Transverse colon (tissue), 4 donors: ENCODE measurements around the gene MUL1. TPM values are rescaled to one million over a fixed set of nuclear protein-coding genes. Genes with fewer than 3 reads are reported as not detected.

Experiments
- DNase-seq: peaks from one replicate; pipeline ENCODE4 v3.0.0-alpha.2; 2019
- H3K27ac ChIP-seq, 4 donors: fragments of 200-600 bp; sonication (generic); 2 replicates each; pipeline ENCODE4 v1.5.1; 2016 to 2018; ENCODE audit warnings: inconsistent platforms in 4 of 4
- H3K27me3 ChIP-seq: fragments of 200-600 bp; sonication (generic); 2 replicates; pipeline ENCODE4 v1.5.1; 2017; ENCODE audit warnings: inconsistent platforms
- H3K36me3 ChIP-seq, 4 donors: fragments of 200-600 bp; sonication (generic); 2 replicates each; pipeline ENCODE4 v1.5.1; 2017 to 2019; ENCODE audit warnings: inconsistent platforms in 4 of 4
- H3K4me1 ChIP-seq, 4 donors: fragments of 200-600 bp; sonication (generic); 2 replicates each; pipeline ENCODE4 v1.5.1; 2017 to 2020; ENCODE audit warnings: inconsistent platforms in 4 of 4
- H3K4me3 ChIP-seq, 4 donors: fragments of 200-600 bp; sonication (generic); 1 replicate in 1 of 4; 2 replicates in 3 of 4; pipeline versions ENCODE4 v1.5.1 to v1.6.1; 2017 to 2019; ENCODE audit warnings: inconsistent platforms in 4 of 4
- H3K9me3 ChIP-seq, 2 donors: fragments of 200-600 bp; sonication (generic); 2 replicates each; pipeline ENCODE4 v1.5.1; 2017 to 2019; ENCODE audit warnings: inconsistent platforms in 2 of 2
- CTCF ChIP-seq, 5 experiments: fragments of 200-600 bp in 3 of 5; fragments of 450-650 bp in 2 of 5; sonication (generic) in 3 of 5; IDR thresholded peaks; 1 replicate in 2 of 5; 2 replicates in 3 of 5; pipeline ENCODE4 v1.5.1; 2016 to 2017; ENCODE audit warnings: antibody characterized with exemption in 5 of 5, inconsistent platforms in 3 of 5, mild to moderate bottlenecking in 2 of 5, moderate library complexity in 1 of 5
- EP300 ChIP-seq: sonication (generic); formaldehyde crosslinking; IDR thresholded peaks from one replicate; pipeline ENCODE4 v1.6.1; 2017; ENCODE audit warnings: antibody characterized with exemption, low read depth
- POLR2A ChIP-seq: fragments of 450-650 bp; IDR thresholded peaks from one replicate; pipeline ENCODE4 v1.6.1; 2016; ENCODE audit warnings: antibody characterized with exemption, mild to moderate bottlenecking, moderate library complexity
- POLR2AphosphoS5 ChIP-seq, 3 donors: sonication (generic); formaldehyde crosslinking; IDR thresholded peaks; one replicate each; pipeline ENCODE4 v1.6.1; 2016; ENCODE audit warnings: antibody characterized with exemption in 3 of 3
- WGBS, 2 donors: methylation state at CpG; one replicate each; pipeline ENCODE4 v1.1.5; 2018; ENCODE audit warnings: low coverage in 1 of 2; 5-methylcytosine and 5-hydroxymethylcytosine counted together
- in situ Hi-C, 4 donors: fragments of 200-750 bp; cut with MboI; loops; one replicate each; pipeline versions ENCODE4 v1.15.0 to v1.15.1; 2017; ENCODE audit warnings: low sequenced_read_pairs in 3 of 4, low pct_ligation_motif_present in 1 of 4, low pct_unique_long_range_greater_than_20kb in 1 of 4
- intact Hi-C: fragments of 100-400 bp; cut with DNase I; formaldehyde crosslinking; loops from one replicate; pipeline ENCODE4 v1.15.1; 2023; ENCODE audit warnings: low total_unique reads
- total RNA-seq, 4 donors: library from RNA; depleted of rRNA; stranded (reverse); fragments of >200 nt; gene quantifications; one replicate each; pipeline ENCODE4 v1.1.0, GENCODE V29; 2016

The MUL1 gene
- total RNA-seq, 4 donors from 2014 or later = 21.9 to 53.9 (median 43.9) TPM

- intact Hi-C loops = no loop called here
- in situ Hi-C loops = loop anchor here in 1 of 4 donors (25.0 kb wide), 1 partner anchor 672 kb away; no protein-coding TSS in a partner anchor
- H3K27me3 ChIP-seq = peaks cover 46% of the 10 kb centered on the region
- H3K9me3 ChIP-seq = no peaks in the 10 kb centered on the region
- no peak overlapping the region for H3K4me3 ChIP-seq
- H3K36me3 ChIP-seq = no peaks in the 10 kb centered on the region
- no peak for TF ChIP-seq CTCF (IDR thresholded peaks at IDR 0.05)
- TF ChIP-seq POLR2A = no peak
- no peak for TF ChIP-seq POLR2AphosphoS5 (IDR thresholded peaks at IDR 0.05)
- TF ChIP-seq EP300 = no peak
- H3K27ac ChIP-seq = no peak overlapping the region
- 81% methylated on average over 1 of the region's 1 CpG; no CpG with 5 or more reads in 1 of the 2 donors for WGBS, 2 donors
- no peaks in the 10 kb centered on the region for H3K4me1 ChIP-seq
- no peak for DNase-seq
Measured at GRCh38 chr1:20540281-20540680, 32.3 kb upstream of the MUL1 start.

GRCh38 chr1:20538760-20539551 lies 31.0 kb upstream of the MUL1 start:
- H3K4me3 ChIP-seq = no peak overlapping the region
- H3K27me3 ChIP-seq = peaks cover 44% of the 10 kb centered on the region
- H3K9me3 ChIP-seq = no peaks in the 10 kb centered on the region
- no peak for TF ChIP-seq CTCF (IDR thresholded peaks at IDR 0.05)
- TF ChIP-seq EP300 = no peak
- TF ChIP-seq POLR2A = no peak
- no peak for TF ChIP-seq POLR2AphosphoS5 (IDR thresholded peaks at IDR 0.05)
- in situ Hi-C loops = loop anchor here in 1 of 4 donors (25.0 kb wide), 1 partner anchor 673 kb away; no protein-coding TSS in a partner anchor
- H3K36me3 ChIP-seq = no peaks in the 10 kb centered on the region
- H3K4me1 ChIP-seq = no peaks in the 10 kb centered on the region
- no peak overlapping the region for H3K27ac ChIP-seq
- 70 to 71% methylated on average over 2 to 3 of the region's 3 CpGs for WGBS, 2 donors
- DNase-seq = no peak
- intact Hi-C loops = no loop called here

GRCh38 chr1:20538227-20538626 lies 30.3 kb upstream of the MUL1 start:
- intact Hi-C loops (no loop called here), in situ Hi-C loops (loop anchor here in 1 of 4 donors (25.0 kb wide), 1 partner anchor 674 kb away; no protein-coding TSS in a partner anchor)
- no peaks in the 10 kb centered on the region for H3K4me1 ChIP-seq
- peaks cover 38% of the 10 kb centered on the region for H3K27me3 ChIP-seq
- no peak overlapping the region for H3K4me3 ChIP-seq
- H3K36me3 ChIP-seq = no peaks in the 10 kb centered on the region
- DNase-seq = no peak
- 20 to 31% methylated on average over 1 to 2 of the region's 2 CpGs for WGBS, 2 donors
- H3K9me3 ChIP-seq = no peaks in the 10 kb centered on the region
- no peak for TF ChIP-seq POLR2A
- no peak for TF ChIP-seq POLR2AphosphoS5 (IDR thresholded peaks at IDR 0.05)
- no peak for TF ChIP-seq EP300
- TF ChIP-seq CTCF (IDR thresholded peaks at IDR 0.05) = no peak
- H3K27ac ChIP-seq = no peak overlapping the region

GRCh38 chr1:20534659-20535417 lies 26.9 kb upstream of the MUL1 start:
- DNase-seq = no peak
- H3K36me3 ChIP-seq = no peaks in the 10 kb centered on the region
- in situ Hi-C loops (loop anchor here in 1 of 4 donors (25.0 kb wide), 1 partner anchor 677 kb away; no protein-coding TSS in a partner anchor), intact Hi-C loops (no loop called here)
- no peaks in the 10 kb centered on the region for H3K9me3 ChIP-seq
- peaks cover 49% of the 10 kb centered on the region for H3K27me3 ChIP-seq
- no peak overlapping the region for H3K27ac ChIP-seq
- H3K4me3 ChIP-seq = no peak overlapping the region
- H3K4me1 ChIP-seq = no peaks in the 10 kb centered on the region
- no peak for TF ChIP-seq CTCF (IDR thresholded peaks at IDR 0.05)
- WGBS, 2 donors = 62 to 63% methylated on average over 8 to 12 of the region's 12 CpGs
